HCT116 (cell line): Measurements from ENCODE around the gene ZNF12. TPM values are rescaled to one million over a fixed set of nuclear protein-coding genes. Genes with fewer than 3 reads are reported as not detected.

Source experiments
- ATAC-seq: fragments of 200-7000 bp; cut with Tn5 transposase; 2 replicates; pipeline ENCODE4 v1.9.1; 2020; ENCODE audit warnings: mild to moderate bottlenecking, moderate library complexity
- BruUV-seq: library from RNA; stranded (reverse); fragments of 400-500 nt; replicated peaks from 2 replicates; lab custom pipeline; 2021; lab: Mats Ljungman, UMichigan
- CTCF ChIA-PET: fragments of 300-600 bp; sonication (Branson Sonifier 250); formaldehyde crosslinking; loops from one replicate; lab custom pipeline; 2021; ENCODE audit warnings: antibody characterized with exemption; lab: Charles Lee
- POLR2A ChIA-PET: fragments of 300-600, 350-600 bp; sonication (Branson Sonifier 250); formaldehyde crosslinking; loops from one replicate; lab custom pipeline; 2021; ENCODE audit warnings: antibody characterized with exemption; lab: Charles Lee
- RAD21 ChIA-PET, 2 experiments: fragments of 300-600 bp; sonication (Branson Sonifier 250); formaldehyde crosslinking; loops; one replicate each; lab custom pipeline; 2023; ENCODE audit warnings: low total read pairs in 2 of 2; ENCODE audit not compliant: uncharacterized antibody in 2 of 2, unreplicated experiment in 2 of 2, low non-redundant PET in 1 of 2; lab: Charles Lee
- DNase-seq: peaks from one replicate; pipeline ENCODE4 v3.0.0-alpha.2; 2010; ENCODE audit warnings: low read depth, low spot score
- H2AFZ ChIP-seq: fragments of 200-600 bp; shearing (Covaris generic), sonication (generic); 2 replicates; pipeline ENCODE4 v1.6.1; 2017; ENCODE audit warnings: low read depth, mixed run types, mixed read lengths, antibody characterized with exemption, low read length; ENCODE audit not compliant: poor library complexity, severe bottlenecking
- H3K27ac ChIP-seq: 2 replicates; pipeline ENCODE4 v1.5.1; 2012; ENCODE audit warnings: low read depth, low read length
- H3K27me3 ChIP-seq: fragments of 200-600 bp; sonication (generic); 2 replicates; pipeline ENCODE4 v1.6.1; 2016; ENCODE audit warnings: mixed run types, low read length, mixed read lengths; ENCODE audit not compliant: insufficient read depth
- H3K36me3 ChIP-seq, 2 experiments: fragments of 200-500 bp in 1 of 2; fragments of 200-600 bp in 1 of 2; sonication (Bioruptor generic) in 1 of 2; sonication (generic) in 1 of 2; 2 replicates each; pipeline versions ENCODE4 v1.5.1 to v1.6.1; 2014 to 2016; ENCODE audit warnings: low read length in 2 of 2, inconsistent platforms in 1 of 2, mixed read lengths in 1 of 2, mixed run types in 1 of 2; ENCODE audit not compliant: insufficient read depth in 2 of 2, control insufficient read depth in 1 of 2
- H3K4me1 ChIP-seq, 2 experiments: fragments of 200-600 bp in 1 of 2; sonication (generic) in 1 of 2; 2 replicates each; pipeline versions ENCODE4 v1.5.1 to v1.6.1; 2012 to 2017; ENCODE audit warnings: low read length in 2 of 2, inconsistent platforms in 1 of 2, mild to moderate bottlenecking in 1 of 2, mixed read lengths in 1 of 2, mixed run types in 1 of 2, moderate library complexity in 1 of 2; ENCODE audit not compliant: insufficient read depth in 2 of 2, control insufficient read depth in 1 of 2
- H3K4me2 ChIP-seq: fragments of 200-600 bp; sonication (generic); 2 replicates; pipeline ENCODE4 v1.6.1; 2017; ENCODE audit warnings: mixed run types, low read length, mixed read lengths
- H3K4me3 ChIP-seq, 2 experiments: fragments of 200-600 bp in 1 of 2; sonication (generic) in 1 of 2; replicated peaks in 1 of 2; 2 replicates each; pipeline ENCODE4 v1.5.1; 2011 to 2016; ENCODE audit warnings: low read length in 2 of 2, control low read depth in 1 of 2, low read depth in 1 of 2, mild to moderate bottlenecking in 1 of 2, mixed read lengths in 1 of 2, mixed run types in 1 of 2
- H3K79me2 ChIP-seq: fragments of 200-600 bp; sonication (generic); 2 replicates; pipeline ENCODE4 v1.6.1; 2017; ENCODE audit warnings: mild to moderate bottlenecking, mixed run types, low read length, moderate library complexity, mixed read lengths; ENCODE audit not compliant: insufficient read depth
- H3K9ac ChIP-seq: fragments of 200-600 bp; sonication (generic); 2 replicates; pipeline ENCODE4 v1.6.1; 2016; ENCODE audit warnings: low read length, mixed read lengths
- H3K9me2 ChIP-seq: fragments of 200-600 bp; sonication (generic), shearing (Covaris generic); 2 replicates; pipeline ENCODE4 v1.6.1; 2017; ENCODE audit warnings: mixed run types, mild to moderate bottlenecking, moderate library complexity; ENCODE audit not compliant: insufficient read depth
- H3K9me3 ChIP-seq, 2 experiments: fragments of 200-500 bp in 1 of 2; fragments of 200-600 bp in 1 of 2; sonication (Bioruptor generic) in 1 of 2; sonication (generic) in 1 of 2; 2 replicates each; pipeline ENCODE4 v1.6.1; 2014 to 2017; ENCODE audit warnings: low read length in 2 of 2, mixed read lengths in 2 of 2, inconsistent platforms in 1 of 2, low read depth in 1 of 2, mild to moderate bottlenecking in 1 of 2, mixed run types in 1 of 2, moderate library complexity in 1 of 2; ENCODE audit not compliant: control insufficient read depth in 1 of 2, insufficient read depth in 1 of 2
- H4K20me1 ChIP-seq: fragments of 200-600 bp; sonication (generic), shearing (Covaris generic); 2 replicates; pipeline ENCODE4 v1.6.1; 2017; ENCODE audit warnings: mixed run types, mild to moderate bottlenecking, moderate library complexity; ENCODE audit not compliant: insufficient read depth
- CEBPB ChIP-seq: IDR thresholded peaks from 2 replicates; pipeline ENCODE4 v1.6.1; 2012; ENCODE audit warnings: low read depth
- EGR1 ChIP-seq: IDR thresholded peaks from 2 replicates; pipeline ENCODE4 v1.6.1; 2012; ENCODE audit warnings: low read depth
- EZH2 ChIP-seq: fragments of 200-600 bp; sonication (generic); IDR thresholded peaks from 2 replicates; pipeline ENCODE4 v1.6.1; 2017; ENCODE audit warnings: antibody characterized with exemption, mixed run types
- EZH2phosphoT487 ChIP-seq: fragments of 200-600 bp; IDR thresholded peaks from 2 replicates; pipeline ENCODE4 v1.6.1; 2018; ENCODE audit warnings: antibody characterized with exemption, borderline replicate concordance
- FOSL1 ChIP-seq: IDR thresholded peaks from 2 replicates; pipeline ENCODE4 v1.6.1; 2012; ENCODE audit warnings: low read depth
- POLR2AphosphoS5 ChIP-seq: IDR thresholded peaks from 2 replicates; pipeline ENCODE4 v1.6.1; 2011; ENCODE audit warnings: mild to moderate bottlenecking, low read depth, low read length, moderate library complexity
- RAD21 ChIP-seq: IDR thresholded peaks from 2 replicates; pipeline ENCODE4 v1.6.1; 2012; ENCODE audit warnings: low read depth, mild to moderate bottlenecking
- SP1 ChIP-seq: IDR thresholded peaks from 2 replicates; pipeline ENCODE4 v1.6.1; 2012; ENCODE audit warnings: low read depth
- SRF ChIP-seq: IDR thresholded peaks from 2 replicates; pipeline ENCODE4 v1.6.1; 2012; ENCODE audit warnings: low read depth
- ZFX ChIP-seq: fragments of 450-650 bp; IDR thresholded peaks from 2 replicates; pipeline ENCODE4 v1.6.1; 2017
- ZNF274 ChIP-seq: fragments of 200-500 bp; sonication (Bioruptor generic); IDR thresholded peaks from 2 replicates; pipeline ENCODE4 v1.6.1; 2014; ENCODE audit warnings: mild to moderate bottlenecking, low read depth, low read length, inconsistent platforms
- intact Hi-C: fragments of 100-400 bp; cut with micrococcal nuclease; formaldehyde crosslinking; loops from 2 replicates; pipeline ENCODE4 v1.10.0; 2022
- total RNA-seq: library from RNA; stranded (reverse); gene quantifications from one replicate; pipeline ENCODE4 v1.2.1, GENCODE V29; 2021; ENCODE audit not compliant: unreplicated experiment
- TF ChIP-seq, protein P1 (sequence below): IDR thresholded peaks from 2 replicates; pipeline ENCODE4 v1.6.1; 2012
- TF ChIP-seq, protein P2 (sequence below): IDR thresholded peaks from 2 replicates; pipeline ENCODE4 v1.6.1; 2011; ENCODE audit warnings: mild to moderate bottlenecking, low read length, moderate library complexity; ENCODE audit not compliant: insufficient replicate concordance; ENCODE audit errors: extremely low read depth
- TF ChIP-seq, protein P3 (sequence below): IDR thresholded peaks from 2 replicates; pipeline ENCODE4 v1.6.1; 2012
- TF ChIP-seq, protein P4 (sequence below), 3 experiments: fragments of 200-600 bp in 1 of 3; sonication (generic) in 1 of 3; IDR thresholded peaks in 2 of 3; conservative IDR thresholded peaks in 1 of 3; 2 replicates each; pipeline ENCODE4 v1.5.1; 2012 to 2017; ENCODE audit warnings: low read depth in 2 of 3, low read length in 2 of 3, antibody characterized with exemption in 1 of 3, borderline replicate concordance in 1 of 3, control low read depth in 1 of 3, mild to moderate bottlenecking in 1 of 3, mixed read lengths in 1 of 3, mixed run types in 1 of 3, moderate library complexity in 1 of 3; ENCODE audit not compliant: insufficient read depth in 1 of 3

ZNF12 gene
- total RNA-seq, 1 experiment from 2014 or later: 19.0 TPM

DNA sequence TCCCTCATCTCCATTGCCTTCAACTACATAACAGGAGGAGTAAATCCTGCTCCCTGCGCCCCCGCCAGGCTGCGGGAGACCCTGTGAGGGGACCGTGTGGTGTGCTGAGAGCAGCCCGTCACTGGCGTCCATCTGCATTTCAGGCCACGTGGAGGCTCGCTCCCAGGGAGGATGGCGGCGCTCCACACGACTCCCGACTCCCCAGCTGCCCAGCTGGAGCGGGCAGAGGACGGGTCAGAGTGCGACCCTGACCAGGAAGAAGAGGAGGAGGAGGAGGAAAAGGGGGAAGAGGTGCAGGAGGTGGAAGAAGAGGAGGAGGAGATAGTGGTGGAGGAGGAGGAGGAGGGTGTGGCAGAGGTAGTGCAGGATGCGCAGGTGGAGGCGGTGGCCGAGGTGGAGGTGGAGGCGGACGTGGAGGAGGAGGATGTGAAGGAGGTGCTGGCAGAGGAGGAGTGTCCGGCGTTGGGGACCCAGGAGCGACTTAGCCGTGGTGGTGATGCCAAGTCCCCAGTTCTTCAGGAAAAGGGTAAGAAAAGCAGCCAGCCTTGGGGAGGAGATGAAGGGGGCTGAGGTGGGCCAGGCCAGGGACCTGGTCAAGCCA, 64.4 kb downstream of the ZNF12 start:
- no peak overlapping the region for H3K9ac ChIP-seq
- H3K9me2 ChIP-seq: no peaks in the 10 kb centered on the region
- intact Hi-C loops: no loop called here
- no peak overlapping the region for H3K4me3 ChIP-seq
- TF ChIP-seq POLR2AphosphoS5 (no peak), EZH2phosphoT487 (no peak), FOSL1 (no peak), CEBPB (no peak), RAD21 (no peak), ZFX (no peak), EZH2 (no peak), SRF (no peak), EGR1 (no peak), ZNF274 (no peak), SP1 (no peak)
- TF ChIP-seq, protein P1, sequence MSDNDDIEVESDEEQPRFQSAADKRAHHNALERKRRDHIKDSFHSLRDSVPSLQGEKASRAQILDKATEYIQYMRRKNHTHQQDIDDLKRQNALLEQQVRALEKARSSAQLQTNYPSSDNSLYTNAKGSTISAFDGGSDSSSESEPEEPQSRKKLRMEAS: no peak
- TF ChIP-seq, protein P2, sequence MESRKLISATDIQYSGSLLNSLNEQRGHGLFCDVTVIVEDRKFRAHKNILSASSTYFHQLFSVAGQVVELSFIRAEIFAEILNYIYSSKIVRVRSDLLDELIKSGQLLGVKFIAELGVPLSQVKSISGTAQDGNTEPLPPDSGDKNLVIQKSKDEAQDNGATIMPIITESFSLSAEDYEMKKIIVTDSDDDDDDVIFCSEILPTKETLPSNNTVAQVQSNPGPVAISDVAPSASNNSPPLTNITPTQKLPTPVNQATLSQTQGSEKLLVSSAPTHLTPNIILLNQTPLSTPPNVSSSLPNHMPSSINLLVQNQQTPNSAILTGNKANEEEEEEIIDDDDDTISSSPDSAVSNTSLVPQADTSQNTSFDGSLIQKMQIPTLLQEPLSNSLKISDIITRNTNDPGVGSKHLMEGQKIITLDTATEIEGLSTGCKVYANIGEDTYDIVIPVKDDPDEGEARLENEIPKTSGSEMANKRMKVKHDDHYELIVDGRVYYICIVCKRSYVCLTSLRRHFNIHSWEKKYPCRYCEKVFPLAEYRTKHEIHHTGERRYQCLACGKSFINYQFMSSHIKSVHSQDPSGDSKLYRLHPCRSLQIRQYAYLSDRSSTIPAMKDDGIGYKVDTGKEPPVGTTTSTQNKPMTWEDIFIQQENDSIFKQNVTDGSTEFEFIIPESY: no peak
- TF ChIP-seq, protein P3, sequence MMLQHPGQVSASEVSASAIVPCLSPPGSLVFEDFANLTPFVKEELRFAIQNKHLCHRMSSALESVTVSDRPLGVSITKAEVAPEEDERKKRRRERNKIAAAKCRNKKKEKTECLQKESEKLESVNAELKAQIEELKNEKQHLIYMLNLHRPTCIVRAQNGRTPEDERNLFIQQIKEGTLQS: no peak
- TF ChIP-seq, protein P4, sequence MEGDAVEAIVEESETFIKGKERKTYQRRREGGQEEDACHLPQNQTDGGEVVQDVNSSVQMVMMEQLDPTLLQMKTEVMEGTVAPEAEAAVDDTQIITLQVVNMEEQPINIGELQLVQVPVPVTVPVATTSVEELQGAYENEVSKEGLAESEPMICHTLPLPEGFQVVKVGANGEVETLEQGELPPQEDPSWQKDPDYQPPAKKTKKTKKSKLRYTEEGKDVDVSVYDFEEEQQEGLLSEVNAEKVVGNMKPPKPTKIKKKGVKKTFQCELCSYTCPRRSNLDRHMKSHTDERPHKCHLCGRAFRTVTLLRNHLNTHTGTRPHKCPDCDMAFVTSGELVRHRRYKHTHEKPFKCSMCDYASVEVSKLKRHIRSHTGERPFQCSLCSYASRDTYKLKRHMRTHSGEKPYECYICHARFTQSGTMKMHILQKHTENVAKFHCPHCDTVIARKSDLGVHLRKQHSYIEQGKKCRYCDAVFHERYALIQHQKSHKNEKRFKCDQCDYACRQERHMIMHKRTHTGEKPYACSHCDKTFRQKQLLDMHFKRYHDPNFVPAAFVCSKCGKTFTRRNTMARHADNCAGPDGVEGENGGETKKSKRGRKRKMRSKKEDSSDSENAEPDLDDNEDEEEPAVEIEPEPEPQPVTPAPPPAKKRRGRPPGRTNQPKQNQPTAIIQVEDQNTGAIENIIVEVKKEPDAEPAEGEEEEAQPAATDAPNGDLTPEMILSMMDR (IDR thresholded peaks at IDR 0.05 in 2 of 3, conservative IDR thresholded peaks at IDR 0.05 in 1 of 3; ENCODE audit: borderline replicate concordance in 1 of 3, insufficient read depth in 1 of 3, low read depth in 2 of 3, low read length in 2 of 3): no peak
- no peak overlapping the region for H3K27ac ChIP-seq
- H3K4me2 ChIP-seq: no peak overlapping the region
- no peaks in the 10 kb centered on the region for H4K20me1 ChIP-seq
- CTCF ChIA-PET: no interaction called here
- H3K36me3 ChIP-seq: peaks cover 20 to 24% of the 10 kb centered on the region in 2 experiments; a peak in 2 of 4 replicates
- POLR2A ChIA-PET: no interaction called here
- no peaks in the 10 kb centered on the region for H3K27me3 ChIP-seq
- H3K9me3 ChIP-seq: no peaks in the 10 kb centered on the region
- H3K4me1 ChIP-seq: peaks cover 2 to 10% of the 10 kb centered on the region in 2 experiments; a peak in 2 of 4 replicates
- RAD21 ChIA-PET: no interaction called here
- ATAC-seq (no peak), DNase-seq (no peak)
- peaks cover 44% of the 10 kb centered on the region for H3K79me2 ChIP-seq
- BruUV-seq: no TSS peak
- no peak overlapping the region for H2AFZ ChIP-seq
